GM19468 (cell line): ENCODE data around the gene PSORS1C2.
A peak's percentile ranks its signal among the peaks of the same experiment; 100 is the strongest.
"Not testable (repeated sequence)": the region's sequence is repeated elsewhere in the genome, so short reads cannot be mapped to it uniquely, and the experiment has no call there.

Experiments
- ATAC-seq: cut with Tn5 transposase; IDR thresholded peaks from one replicate; pipeline ENCODE4 v1.9.1; 2021; ENCODE audit warnings: mild to moderate bottlenecking, moderate library complexity, moderate number of reproducible peaks; ENCODE audit not compliant: unreplicated experiment; ENCODE audit errors: extremely low read depth

The PSORS1C2 gene

DNA sequence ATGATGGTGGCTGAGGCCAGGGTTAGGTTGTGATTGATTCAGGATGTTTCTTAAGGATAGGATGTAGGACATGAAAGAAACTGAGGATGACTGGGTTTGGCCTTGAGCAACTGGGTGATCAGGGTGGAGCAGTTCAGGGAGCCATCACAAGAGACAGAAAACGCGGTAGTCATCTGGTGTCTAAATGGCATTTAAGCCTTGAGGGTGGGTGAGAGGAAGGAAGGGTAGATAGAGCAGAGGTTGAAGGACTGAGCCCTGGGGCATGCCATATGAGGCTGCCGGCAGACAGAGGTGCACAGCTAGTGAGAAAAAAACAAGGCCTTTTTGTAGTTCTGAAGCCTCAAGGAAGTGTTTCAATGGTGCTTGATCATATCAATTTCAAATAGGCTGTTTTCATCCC is 29.7 kb upstream of the PSORS1C2 start:
- ATAC-seq: no peak

DNA sequence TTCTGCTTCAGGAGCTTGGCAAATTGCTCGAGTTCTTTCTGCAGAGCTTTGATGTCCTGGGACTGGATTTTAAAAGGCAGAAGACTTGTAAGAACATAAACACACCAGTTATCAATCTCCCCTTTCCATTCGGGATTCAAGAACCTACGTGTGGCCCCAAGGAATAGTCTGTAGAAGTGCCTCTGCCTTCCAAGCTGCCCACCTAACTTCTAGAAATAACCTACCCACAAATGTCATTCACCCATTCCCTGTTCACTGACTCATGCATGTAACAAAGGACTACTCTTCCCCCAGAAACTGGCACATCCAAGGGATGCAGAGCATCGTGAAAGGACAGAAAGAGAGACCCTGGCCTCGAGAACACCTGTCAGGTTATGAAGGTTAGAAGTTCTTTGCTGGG is 27.1 kb upstream of the PSORS1C2 start:
- ATAC-seq: no peak

DNA sequence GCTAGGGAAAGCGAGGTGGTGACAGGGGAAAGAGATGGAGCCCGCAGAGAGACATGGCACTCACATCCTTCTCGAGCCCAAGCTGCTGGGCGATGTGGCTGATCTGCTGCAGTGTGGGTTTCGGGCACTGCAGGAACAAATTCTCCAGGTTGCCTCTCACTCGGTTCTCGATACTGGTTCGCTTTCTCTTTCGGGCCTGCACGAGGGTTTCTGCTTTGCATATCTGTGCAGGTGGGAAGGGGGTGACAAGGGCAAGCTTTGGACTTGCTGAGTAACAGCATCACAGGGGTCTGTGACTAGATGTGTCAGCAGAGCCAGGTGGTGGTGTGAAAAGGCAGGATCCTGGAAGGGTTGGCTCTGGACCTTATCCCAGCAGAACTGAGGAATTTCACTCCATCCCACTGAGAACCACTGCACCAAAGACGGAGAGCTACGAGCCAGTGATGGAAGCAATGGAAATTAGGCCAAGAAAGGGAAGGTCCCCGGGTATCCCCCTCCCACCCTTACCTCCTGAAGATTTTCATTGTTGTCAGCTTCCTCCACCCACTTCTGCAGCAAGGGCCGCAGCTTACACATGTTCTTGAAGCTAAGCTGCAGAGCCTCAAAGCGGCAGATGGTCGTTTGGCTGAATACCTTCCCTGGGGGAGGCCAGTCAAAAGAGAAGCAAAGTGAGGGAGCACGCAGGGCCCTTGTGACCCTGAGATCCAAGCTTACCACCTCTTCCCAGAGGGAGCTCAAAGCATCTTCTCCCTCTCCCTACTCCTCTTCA is 26.4 kb upstream of the PSORS1C2 start:
- peak; percentile 36 for ATAC-seq

DNA sequence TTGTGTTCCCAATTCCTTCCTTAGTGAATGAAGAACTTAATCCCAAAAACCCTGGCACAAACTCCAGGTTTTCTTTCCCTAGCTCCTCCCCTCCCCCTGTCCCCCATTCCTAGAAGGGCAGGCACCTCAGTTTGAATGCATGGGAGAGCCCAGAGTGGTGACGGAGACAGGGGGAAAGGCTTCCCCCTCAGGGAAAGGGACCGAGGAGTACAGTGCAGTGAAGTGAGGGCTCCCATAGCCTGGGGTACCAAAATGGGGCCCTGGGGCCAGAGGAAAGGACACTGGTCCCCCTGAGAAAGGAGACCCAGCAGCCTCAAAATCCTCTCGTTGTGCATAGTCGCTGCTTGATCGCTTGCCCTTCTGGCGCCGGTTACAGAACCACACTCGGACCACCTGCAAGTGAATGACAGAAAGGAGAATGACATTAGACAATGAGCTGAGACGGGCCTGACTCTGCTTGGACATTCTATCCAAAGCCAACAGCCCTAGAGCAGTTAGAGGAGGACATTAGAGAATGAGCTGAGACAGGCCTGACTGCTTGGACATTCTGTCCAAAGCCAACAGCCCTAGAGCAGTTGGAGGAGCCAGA is 25.7 kb upstream of the PSORS1C2 start:
- ATAC-seq: not testable (repeated sequence)

DNA sequence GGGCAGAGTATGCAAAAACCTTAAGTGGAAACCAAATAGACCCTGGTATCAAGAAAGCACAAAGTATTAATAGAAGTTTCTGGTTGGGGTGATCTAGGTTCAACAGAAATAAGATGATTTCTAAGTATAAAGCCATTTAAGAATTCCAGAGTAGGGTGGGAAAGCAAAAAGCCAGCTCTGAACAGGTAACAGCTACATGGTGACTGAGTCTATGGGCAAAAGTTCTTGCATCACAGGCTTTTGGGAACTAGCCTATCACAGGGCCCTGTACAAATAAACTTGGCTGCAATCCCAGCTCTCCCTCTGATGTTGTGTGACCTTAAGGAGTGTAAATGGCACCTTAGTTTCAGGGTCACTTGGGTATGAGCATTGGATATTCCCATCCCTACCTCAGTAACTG is 25.1 kb upstream of the PSORS1C2 start:
- ATAC-seq: no peak

DNA sequence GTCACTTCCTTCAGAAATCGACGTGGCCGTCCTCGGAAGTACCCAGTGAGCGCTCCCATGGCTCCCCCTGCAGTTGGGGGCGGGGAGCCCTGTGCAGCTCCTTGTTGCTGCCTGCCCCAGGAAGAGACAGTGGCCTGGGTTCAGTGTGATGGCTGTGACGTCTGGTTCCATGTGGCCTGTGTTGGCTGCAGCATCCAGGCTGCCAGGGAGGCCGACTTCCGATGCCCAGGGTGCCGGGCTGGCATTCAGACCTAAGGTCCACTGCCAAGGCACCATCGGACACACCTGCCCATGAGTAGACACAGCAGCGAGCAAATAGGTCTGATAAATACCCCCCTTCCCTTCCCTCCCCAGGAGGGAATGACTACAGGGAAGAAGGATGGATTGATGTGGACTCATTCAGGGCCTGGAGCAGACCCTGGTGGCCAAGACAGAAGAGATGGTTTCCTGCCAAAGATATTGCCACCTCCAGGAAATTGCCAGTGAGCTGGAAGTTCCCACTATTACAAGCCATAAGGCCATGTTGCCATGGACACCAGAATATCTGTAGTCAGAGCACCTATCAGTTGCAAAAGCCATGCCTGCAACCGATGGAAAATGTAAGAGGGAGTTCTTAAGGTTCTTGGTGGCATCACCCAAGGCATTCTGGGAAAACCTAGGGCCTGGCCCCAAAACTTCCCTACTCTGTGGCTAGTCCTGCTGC is 23.7 kb upstream of the PSORS1C2 start:
- no peak for ATAC-seq

DNA sequence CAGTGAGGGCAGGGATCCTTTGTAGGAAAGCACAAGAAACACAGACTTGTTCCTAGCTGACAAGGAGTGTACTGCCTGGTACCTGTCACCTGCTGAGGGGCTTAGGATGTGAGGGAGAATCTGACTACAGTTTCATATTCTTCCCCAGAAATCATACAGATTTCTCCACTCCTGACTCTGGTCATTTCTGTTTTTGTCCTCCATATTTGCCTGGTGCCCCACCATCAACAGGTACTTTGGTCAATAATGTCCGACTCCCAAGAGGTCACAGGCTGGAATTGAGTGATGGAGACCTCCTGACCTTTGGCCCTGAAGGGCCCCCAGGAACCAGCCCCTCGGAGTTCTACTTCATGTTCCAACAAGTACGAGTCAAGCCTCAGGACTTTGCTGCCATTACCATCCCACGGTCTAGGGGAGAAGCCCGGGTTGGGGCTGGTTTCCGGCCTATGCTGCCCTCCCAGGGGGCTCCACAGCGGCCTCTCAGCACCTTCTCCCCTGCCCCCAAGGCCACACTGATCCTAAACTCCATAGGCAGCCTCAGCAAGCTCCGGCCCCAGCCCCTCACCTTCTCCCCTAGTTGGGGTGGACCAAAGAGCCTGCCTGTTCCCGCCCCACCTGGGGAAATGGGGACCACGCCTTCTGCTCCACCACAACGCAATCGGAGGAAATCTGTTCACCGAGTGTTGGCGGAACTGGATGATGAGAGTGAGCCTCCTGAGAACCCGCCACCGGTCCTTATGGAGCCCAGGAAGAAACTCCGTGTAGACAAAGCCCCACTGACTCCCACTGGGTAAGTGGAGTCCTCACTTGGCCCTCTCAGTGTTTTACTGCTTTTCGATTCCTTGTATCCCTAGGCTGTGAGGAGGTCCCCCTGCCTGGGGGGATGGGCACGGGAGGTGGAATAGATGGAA is 22.6 kb upstream of the PSORS1C2 start:
- no peak for ATAC-seq

DNA sequence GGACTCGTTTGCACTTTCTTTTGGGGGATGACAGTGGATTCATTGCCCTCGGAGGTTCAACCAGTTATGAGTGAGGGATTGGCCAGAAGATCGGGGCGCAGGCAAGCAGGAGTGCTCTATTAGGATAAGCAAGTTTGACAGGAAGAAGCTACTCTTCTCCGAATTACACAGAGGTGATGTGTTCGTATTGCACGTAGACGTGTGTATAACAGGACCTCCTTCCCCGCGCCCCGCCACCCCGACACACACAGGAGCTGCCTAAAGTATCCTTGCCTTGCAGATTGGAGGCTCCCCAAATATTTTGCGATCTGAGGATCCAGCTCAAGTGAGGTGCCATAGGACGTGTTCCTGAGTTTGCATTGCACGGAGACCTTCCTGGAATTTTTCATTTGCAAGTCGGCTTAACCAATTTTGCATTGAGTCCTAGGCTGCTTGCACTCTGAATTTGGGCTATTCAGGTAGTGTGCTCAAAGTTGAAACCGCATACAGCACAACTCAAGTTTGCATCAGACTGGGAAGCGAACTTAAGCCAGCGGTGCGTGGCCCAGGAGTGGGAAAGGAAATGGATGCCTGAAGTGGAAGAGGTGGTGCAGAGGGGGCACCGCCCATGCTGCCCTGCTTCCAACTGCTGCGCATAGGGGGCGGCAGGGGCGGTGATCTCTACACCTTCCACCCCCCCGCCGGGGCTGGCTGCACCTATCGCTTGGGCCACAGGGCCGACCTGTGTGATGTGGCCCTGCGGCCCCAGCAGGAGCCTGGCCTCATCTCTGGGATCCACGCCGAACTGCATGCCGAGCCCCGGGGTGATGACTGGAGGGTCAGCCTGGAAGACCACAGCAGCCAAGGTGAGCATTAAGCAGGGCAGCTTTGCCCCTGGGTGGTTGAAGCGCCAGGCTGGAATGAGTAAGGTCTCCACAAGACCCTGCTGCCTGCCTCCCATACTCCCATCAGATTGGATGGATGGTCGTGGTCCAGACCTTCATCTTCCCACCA is 20.3 kb upstream of the PSORS1C2 start:
- ATAC-seq: no peak

DNA sequence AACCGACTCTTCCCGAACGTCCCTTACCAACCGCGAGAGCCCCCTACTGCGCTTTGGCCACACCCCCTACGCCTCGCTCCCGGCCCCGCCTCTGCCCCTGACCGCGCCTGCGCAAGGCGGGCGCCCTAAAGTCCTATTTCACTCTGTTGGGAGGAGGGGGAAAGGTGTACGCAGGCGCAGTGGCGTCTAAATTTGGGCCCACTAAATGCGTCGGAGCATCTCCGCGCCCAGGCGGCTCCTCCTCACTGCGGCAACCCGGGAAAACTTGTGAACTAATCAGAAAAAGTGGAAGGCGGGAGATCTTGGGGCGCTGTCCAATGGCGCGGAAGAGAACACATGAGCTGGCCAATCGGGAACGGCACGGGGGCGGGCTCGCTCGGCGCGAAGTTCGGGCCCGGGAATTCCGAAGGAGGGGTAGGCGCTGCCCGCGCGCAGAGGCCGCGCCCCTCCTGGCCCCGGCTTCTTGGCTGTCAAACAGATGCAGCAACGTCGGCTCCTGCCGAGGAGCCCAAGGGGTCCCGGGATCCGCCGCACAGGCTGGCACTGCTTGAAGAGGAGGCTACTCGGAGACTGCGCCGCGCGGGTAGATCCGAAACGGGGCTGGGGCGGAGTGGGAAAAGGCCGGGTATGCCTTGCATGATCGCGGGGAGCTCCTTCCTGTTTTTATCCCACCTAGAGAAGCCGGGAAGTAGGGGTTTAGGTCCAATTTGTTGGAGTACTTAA is 19.4 kb upstream of the PSORS1C2 start, which contains the start of gene TCF19:
Gene TCF19 (plus strand): TSS at position 450 of the 723 bp plus-strand sequence. CDS start 881 bp downstream, outside the sequence.
- peak; percentile 89 for ATAC-seq

DNA sequence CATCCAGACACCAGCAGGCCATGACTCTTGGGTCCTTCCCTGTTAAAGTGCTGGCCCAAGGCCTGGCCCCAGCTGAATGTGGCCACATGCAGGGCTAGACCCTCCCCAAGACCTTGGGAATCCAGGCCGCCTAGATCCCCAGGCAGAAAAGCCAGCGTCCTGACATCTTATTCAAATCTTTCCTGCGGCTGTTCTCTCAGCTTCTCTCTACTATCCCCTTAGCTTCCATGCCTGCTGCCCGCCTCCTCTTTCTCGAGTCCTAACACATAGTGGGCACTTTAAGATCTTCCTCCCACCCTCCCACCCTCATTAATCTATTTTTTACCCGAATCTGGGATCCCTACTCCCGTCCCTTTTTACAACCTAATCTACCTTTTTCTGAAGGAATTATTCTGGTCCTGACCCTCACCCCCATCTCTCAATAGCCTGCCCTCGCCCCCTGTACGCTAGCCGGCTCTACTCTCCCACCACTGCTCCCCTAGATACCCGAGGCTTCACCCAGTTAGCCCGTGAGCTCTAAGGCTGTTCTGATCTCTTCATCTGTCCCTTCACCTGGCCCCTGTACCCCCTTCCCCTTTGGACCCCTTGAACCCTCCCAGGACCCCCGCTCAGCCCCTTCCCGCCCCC is 18.8 kb upstream of the PSORS1C2 start, which contains the start of gene CCHCR1:
Gene CCHCR1 (minus strand): TSS at position 290 of the 627 bp plus-strand sequence. CDS start 202 bp downstream, at position 88.
- no peak for ATAC-seq

DNA sequence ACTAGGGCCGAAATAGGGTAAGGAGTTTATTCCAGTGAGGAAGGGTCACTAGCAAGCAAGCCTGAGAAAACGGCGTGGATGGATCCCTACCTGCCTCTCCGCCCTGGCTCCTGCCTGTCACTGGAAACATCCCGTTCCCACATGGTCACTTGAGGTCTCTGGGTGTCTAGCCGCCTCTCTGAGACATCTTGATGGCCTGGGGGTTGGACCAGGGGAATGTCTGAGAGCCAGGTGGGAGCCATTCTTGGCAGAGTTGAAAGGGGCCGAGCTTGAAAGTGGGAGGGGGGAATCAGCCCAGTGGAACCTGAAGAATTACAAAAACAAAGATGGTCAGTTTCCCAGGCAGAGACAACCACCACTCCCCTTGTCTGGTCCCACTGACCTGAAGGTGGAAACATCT is 17.8 kb upstream of the PSORS1C2 start:
- ATAC-seq: no peak

DNA sequence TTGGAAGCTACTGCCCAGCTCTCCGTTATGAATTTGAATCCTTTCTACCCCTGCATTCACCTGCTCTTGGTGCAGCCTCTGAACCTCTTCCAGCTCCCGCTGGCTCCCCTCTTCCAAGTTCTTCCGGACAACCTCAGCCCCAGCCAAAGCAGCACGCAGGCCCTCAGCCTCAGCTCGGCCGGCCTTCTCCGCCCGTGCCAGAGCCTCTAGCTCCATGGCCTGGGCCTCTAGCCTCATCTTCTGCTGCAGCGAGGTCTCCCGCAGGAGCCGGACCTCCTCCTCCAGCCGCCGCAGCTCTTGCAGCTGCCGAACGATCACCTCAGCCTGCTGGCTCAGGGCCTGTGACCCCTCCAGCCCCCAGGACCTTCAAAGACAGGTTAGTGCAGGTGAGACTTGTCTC is 15.6 kb upstream of the PSORS1C2 start:
- no peak for ATAC-seq

DNA sequence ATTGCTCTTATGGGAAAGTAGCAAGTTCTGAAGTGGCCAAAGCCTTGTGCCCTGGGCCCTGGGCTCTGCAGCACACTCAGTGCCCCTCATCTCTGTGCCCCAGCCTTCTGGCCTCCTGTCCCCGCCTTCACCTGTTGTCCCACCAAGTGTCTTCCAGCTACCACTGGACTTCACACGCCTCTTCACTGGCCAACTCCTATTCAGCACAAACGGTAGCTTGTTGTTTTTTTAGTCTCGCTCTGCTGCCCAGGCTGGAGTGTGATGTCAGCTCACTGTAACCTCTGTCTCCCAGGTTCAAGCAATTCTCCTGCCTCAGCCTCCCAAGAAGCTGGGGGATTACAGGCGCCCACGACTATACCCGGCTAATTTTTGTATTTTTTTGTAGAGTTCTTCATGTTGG is 13.9 kb upstream of the PSORS1C2 start:
- ATAC-seq: no peak

DNA sequence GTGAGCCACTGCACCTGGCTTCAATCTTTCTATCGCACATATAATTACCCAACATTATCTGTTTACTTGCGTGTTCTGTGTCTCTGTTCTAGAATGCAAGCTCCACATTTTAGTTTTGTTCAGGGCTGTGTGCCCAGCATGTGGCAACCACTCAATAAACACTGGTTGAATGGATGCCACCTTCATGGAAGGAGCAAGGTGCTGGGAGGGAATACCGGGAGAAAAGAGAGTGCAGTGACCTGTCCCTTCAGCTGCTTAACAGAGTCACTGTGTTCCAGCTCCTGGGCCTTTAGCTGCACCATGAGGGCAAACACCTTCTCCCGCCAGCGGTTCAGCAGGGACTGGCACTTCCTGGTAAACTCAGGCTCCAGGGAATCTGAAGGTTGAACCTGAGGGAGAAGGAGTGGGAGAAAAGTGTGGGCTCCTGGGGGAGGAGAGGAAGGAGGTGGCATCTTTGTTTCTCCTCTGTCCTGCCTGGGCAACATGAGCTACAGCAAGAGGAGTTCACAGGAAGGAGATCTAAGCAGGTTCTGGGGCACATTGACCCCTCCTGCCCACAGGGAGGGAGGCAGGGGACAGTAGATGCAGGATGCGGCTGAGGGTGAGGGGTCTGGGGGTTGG is 11.1 kb upstream of the PSORS1C2 start:
- ATAC-seq: no peak

DNA sequence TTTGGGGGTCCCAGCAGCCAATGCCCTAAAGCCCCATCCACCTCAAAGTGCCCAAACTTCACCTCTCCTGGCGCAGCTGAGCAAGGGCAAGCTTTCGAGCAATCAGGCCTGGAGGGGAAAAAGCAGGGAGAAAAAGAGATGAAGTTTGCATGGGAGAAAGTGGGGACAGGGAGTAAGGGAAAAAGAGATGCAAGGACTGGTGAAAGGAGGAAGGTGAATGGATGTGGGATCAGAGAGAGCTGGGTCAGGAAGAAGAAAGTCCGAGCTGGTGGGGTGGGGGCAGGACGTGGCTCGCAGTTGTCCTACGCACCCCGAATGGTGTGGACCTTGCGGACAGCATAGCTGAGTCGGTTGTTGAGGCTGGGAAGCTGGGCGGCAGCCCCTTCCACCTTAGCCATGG is 6.5 kb upstream of the PSORS1C2 start:
- no peak for ATAC-seq

DNA sequence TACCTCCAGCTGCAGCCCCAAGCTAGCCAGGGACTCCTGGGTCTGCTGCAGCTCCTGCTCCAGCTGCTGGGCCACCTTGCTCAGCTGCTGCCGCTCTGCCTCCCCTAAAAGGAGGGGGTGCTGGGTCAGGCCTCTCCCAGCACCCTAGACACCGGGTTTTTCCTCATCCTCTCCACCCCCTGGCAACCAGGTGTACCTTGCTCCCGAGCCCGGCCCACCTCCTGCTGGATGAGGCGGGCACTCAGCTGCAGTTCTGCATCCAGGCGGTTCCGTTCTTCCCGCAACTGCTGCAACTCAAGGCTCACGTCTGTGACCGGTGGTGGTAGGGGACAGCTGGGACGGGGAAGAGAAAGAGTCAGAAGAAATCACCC is 6.1 kb upstream of the PSORS1C2 start:
- ATAC-seq: no peak

DNA sequence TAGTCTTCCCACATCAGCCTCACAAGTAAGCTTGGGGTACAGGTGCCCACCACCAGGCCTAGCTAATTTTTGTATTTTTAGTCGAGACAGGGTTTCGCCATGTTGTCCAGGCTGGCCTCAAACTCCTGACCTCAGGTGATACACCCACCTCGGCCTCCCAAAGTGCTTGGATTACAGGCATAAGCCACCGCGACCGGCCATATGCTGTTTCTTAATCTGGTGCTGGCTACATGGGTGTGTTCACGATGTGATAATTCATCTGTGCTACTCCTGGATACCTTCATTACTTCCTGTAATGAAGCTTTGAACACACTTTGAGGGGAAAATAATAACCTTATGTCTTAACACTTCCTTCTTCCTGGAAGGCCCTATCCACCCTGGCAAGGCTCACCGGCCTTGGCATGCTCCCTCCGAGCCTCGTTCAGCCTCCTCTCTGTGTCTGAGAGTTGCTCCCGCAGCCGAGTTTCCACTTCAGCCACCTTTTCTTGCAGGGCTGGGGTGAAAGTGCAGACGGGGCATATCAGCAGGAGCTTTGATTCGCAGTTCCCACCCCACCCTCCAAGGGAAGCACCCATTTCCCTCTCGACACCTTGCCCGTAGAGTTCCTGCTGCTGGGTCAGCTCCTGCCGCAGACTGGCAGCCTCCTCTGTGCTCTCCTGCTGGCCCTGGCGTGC is 5.6 kb upstream of the PSORS1C2 start:
- ATAC-seq: no peak
